ENCODE results near the gene TALDO1. TPM values are rescaled to one million over a fixed set of nuclear protein-coding genes. Genes with fewer than 3 reads are reported as not detected.

TALDO1 gene
- total RNA-seq, 1 donor from 2014 or later, result 277 TPM

DNA sequence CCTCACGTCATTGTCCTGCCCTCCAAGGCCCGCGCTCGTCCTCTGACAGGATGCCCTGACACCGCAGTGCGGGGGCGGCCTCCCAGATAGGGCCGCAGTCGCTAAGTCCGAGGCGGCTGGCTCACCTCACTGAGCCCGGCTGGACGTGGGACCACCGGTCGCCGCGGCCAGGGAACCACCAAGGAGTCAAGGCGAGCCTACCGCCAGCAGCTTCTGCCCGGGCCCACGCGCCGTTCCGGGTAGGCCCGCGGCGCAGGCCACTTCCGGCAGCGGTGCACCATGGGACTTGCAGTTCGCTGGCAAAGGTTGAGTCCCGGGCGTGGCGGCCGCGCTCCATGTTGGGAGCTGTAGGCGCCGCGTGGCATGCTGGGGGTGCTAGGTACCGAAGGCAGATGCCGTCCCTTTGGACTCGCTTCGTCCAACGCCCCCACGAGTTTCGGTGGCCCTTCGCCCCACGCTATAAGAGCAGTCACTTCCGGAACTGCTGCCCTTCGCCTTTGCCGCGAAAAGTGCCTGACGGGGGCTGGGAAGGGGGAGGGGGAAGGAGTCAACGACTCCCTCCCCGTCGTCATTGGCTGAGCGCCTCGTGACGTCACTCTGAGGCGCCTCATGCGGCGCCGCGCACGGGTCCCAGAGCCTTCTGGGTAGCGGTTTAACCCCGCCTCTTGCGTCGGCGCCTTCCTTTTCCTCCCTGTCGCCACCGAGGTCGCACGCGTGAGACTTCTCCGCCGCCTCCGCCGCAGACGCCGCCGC is 62.2 kb downstream of the TALDO1 start, which contains the start of gene RPLP2:
Gene RPLP2 (plus strand): TSS at position 681 of the 753 bp plus-strand sequence. CDS start 268 bp downstream, outside the sequence.
- intact Hi-C loops (cut with micrococcal nuclease), result loop anchor here (1.0 to 5.0 kb wide), 5 partner anchors 10 to 602 kb away; partner anchors contain the start of genes BET1L, CHID1, POLR2L and RIC8A

DNA sequence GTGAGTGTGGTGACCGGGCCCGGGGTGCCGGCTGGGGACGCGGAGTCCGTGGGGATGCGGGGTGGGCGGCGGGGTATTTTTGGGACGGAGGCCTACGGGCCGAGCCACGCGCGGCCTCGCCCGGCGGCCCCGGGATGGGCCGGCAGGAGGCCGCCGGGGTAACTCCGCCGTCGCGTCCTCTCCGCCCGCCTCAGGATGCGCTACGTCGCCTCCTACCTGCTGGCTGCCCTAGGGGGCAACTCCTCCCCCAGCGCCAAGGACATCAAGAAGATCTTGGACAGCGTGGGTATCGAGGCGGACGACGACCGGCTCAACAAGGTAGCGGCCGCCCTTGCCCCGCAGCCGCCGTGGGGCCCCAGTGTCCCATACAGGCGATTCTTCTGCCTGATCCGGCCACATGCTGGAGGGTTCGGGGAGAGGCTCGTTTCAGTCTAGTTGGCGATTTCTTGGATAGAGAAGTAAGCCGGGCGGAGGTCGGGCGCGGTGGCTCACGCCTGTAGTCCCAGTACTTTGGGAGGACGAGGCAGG is 62.8 kb downstream of the TALDO1 start:
- intact Hi-C loops (cut with micrococcal nuclease), result no loop called here

GRCh38 chr11:811446-812245 is 64.4 kb downstream of the TALDO1 start:
- intact Hi-C loops (cut with micrococcal nuclease), result no loop called here

DNA sequence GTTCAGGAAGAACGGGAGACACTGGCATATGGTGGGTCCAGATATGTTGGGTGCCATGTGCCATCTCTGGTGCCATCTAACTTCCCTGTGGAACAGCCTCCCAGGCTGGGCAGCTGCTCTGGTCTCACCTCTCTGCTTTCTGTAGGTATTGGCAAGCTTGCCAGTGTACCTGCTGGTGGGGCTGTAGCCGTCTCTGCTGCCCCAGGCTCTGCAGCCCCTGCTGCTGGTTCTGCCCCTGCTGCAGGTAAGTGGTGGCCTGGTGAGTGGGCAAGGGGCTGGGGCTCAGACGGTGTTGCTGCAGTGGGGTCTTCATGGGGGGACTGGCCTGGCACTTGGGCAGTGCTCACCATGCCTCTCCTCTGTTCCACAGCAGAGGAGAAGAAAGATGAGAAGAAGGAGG is 65.1 kb downstream of the TALDO1 start:
- intact Hi-C loops (cut with micrococcal nuclease), result no loop called here

DNA sequence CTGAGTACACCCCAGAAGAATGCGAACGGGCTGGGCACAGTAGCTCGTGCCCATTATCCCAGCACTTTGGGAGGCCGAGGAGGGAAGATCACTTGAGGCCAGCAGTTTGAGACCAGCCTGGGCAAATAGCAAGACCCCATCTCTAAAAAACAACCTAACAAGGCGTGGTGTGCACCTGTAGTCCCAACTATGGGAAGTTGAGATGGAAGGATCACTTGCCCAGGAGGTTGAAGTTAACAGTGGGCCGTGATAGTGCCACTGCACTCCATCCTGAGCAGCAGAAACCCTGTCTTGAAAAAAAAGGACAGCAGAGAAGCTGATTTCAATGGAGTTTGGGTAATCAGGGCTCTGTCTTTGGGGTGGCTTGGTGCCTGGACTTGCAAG is 65.8 kb downstream of the TALDO1 start:
- intact Hi-C loops (cut with micrococcal nuclease), result no loop called here

DNA sequence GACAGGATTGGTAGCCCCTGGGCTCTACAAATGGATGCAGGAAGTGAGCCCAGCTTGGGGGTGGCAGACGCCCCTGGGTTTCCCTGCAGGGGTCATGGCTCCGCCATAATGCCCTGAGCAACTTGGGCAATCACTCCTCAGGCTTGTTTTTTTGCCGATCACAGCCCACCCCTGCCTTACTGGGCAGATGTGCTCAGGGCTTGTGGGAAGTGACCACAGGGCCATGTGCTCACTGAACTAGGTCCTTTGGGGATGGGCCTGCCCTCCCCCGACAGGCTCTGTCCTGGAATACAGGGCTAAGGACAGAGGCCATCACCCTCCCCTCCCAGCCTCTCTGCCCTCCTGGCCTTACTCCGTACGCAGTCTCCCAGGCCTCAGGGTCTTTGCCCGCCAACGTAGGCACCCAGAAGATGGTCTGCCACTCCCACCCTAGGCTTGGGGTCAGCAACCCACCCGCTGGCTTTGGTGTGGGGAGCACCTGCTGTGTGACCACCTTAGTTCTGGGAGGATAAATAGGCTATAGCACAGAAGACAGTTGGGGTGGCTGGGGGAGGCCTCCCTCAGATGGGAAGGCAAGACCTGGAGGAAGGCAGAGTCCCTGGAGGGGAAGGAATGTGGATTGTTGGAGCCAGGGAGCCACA is 66.3 kb downstream of the TALDO1 start:
- intact Hi-C loops (cut with micrococcal nuclease), result no loop called here

Other genes with a start within 250 kb of the TALDO1 start
- gene RNH1, start 240.2 kb upstream of the TALDO1 start, total RNA-seq, result 99.8 and 101 TPM in 2 replicates
- gene HRAS, start 211.9 kb upstream of the TALDO1 start, total RNA-seq, result 51.6 and 62.5 TPM in 2 replicates
- 2.1 and 2.2 TPM in 2 replicates for gene LRRC56, start 209.9 kb upstream of the TALDO1 start, total RNA-seq
- 1.6 and 2.4 TPM in 2 replicates for gene LMNTD2, start 186.7 kb upstream of the TALDO1 start, total RNA-seq
- gene RASSF7, start 186.5 kb upstream of the TALDO1 start, total RNA-seq, result 22.3 and 23.4 TPM in 2 replicates
- gene PHRF1, start 171.0 kb upstream of the TALDO1 start, total RNA-seq, result 46.4 and 51.3 TPM in 2 replicates
- 50.9 and 55.3 TPM in 2 replicates for gene IRF7, start 131.5 kb upstream of the TALDO1 start, total RNA-seq
- 0.07 TPM in 1 of 2 replicates, not detected in the other for gene CDHR5, start 122.5 kb upstream of the TALDO1 start, total RNA-seq
- not detected in 2 replicates for gene SCT, start 120.3 kb upstream of the TALDO1 start, total RNA-seq
- gene DRD4, start 110.2 kb upstream of the TALDO1 start, total RNA-seq, result 0.14 and 0.39 TPM in 2 replicates
- 49.3 and 52.6 TPM in 2 replicates for gene DEAF1, start 52.2 kb upstream of the TALDO1 start, total RNA-seq
- gene TMEM80, start 51.6 kb upstream of the TALDO1 start, total RNA-seq, result 21.9 and 22.6 TPM in 2 replicates
- gene EPS8L2, start 41.2 kb upstream of the TALDO1 start, total RNA-seq, result 12.3 and 12.6 TPM in 2 replicates
- gene GATD1, start 30.0 kb downstream of the TALDO1 start, total RNA-seq, result 60.8 and 61.5 TPM in 2 replicates
- gene CEND1, start 42.6 kb downstream of the TALDO1 start, total RNA-seq, result 1.6 and 2.0 TPM in 2 replicates
- gene SLC25A22, start 50.8 kb downstream of the TALDO1 start, total RNA-seq, result 57.4 and 57.9 TPM in 2 replicates
- gene PIDD1, start 57.8 kb downstream of the TALDO1 start, total RNA-seq, result 40.1 and 41.9 TPM in 2 replicates
- 2,156 and 2,169 TPM in 2 replicates for gene RPLP2, start 62.5 kb downstream of the TALDO1 start, total RNA-seq
- 43.0 and 50.3 TPM in 2 replicates for gene PNPLA2, start 71.5 kb downstream of the TALDO1 start, total RNA-seq
- gene CRACR2B, start 80.5 kb downstream of the TALDO1 start, total RNA-seq, result 6.4 and 8.0 TPM in 2 replicates
- 41.4 and 42.4 TPM in 2 replicates for gene CD151, start 85.5 kb downstream of the TALDO1 start, total RNA-seq
- 105 and 106 TPM in 2 replicates for gene POLR2L, start 95.1 kb downstream of the TALDO1 start, total RNA-seq
- 8.5 and 8.8 TPM in 2 replicates for gene TSPAN4, start 95.4 kb downstream of the TALDO1 start, total RNA-seq
- 51.8 and 58.9 TPM in 2 replicates for gene CHID1, start 163.3 kb downstream of the TALDO1 start, total RNA-seq
- 59.6 and 69.5 TPM in 2 replicates for gene AP2A2, start 178.4 kb downstream of the TALDO1 start, total RNA-seq

Data from T-helper 2 cell treated with Interferon-gamma antibody and Interleukin-4, amounts not matched to agents 100 ng/mL and 5 ng/mL, for 36 hours (primary cell).